PC-9 (cell line): Measurements from ENCODE around the gene RABL2B. TPM values are rescaled to one million over a fixed set of nuclear protein-coding genes. Genes with fewer than 3 reads are reported as not detected.

ENCODE experiments used
- BruUV-seq: library from RNA; stranded (reverse); fragments of 400-500 nt; replicated peaks from 2 replicates; lab custom pipeline; 2021; lab: Mats Ljungman, UMichigan
- CTCF ChIA-PET: fragments of 300-600 bp; sonication (Branson Sonifier 250); formaldehyde crosslinking; loops from one replicate; lab custom pipeline; 2022; ENCODE audit warnings: antibody characterized with exemption; lab: Charles Lee
- POLR2A ChIA-PET: fragments of 300-600 bp; sonication (Branson Sonifier 250); formaldehyde crosslinking; loops from one replicate; lab custom pipeline; 2022; ENCODE audit warnings: antibody characterized with exemption; ENCODE audit not compliant: unreplicated experiment; lab: Charles Lee
- DNase-seq, 2 experiments: peaks; one replicate each; pipeline versions ENCODE4 v3.0.0 to v3.0.0-alpha.2; 2015 to 2022; ENCODE audit warnings: mixed read lengths in 1 of 2
- H2AFZ ChIP-seq: fragments of 200-600 bp; sonication (generic); 2 replicates; pipeline ENCODE4 v1.8.1; 2017; ENCODE audit warnings: antibody characterized with exemption
- H3F3A ChIP-seq: fragments of 200-600 bp; sonication (generic); 2 replicates; pipeline ENCODE4 v1.8.1; 2017; ENCODE audit warnings: antibody characterized with exemption, mild to moderate bottlenecking, low read depth; ENCODE audit not compliant: insufficient read depth
- H3K27ac ChIP-seq: fragments of 200-600 bp; sonication (generic); 2 replicates; pipeline ENCODE4 v1.6.1; 2016; ENCODE audit warnings: mixed run types
- H3K27me3 ChIP-seq: fragments of 200-600 bp; sonication (generic); 2 replicates; pipeline ENCODE4 v1.6.1; 2016; ENCODE audit warnings: low read depth, mixed run types; ENCODE audit not compliant: insufficient read depth
- H3K36me3 ChIP-seq: fragments of 200-600 bp; sonication (generic); 2 replicates; pipeline ENCODE4 v1.6.1; 2016; ENCODE audit warnings: low read depth, mixed run types
- H3K4me1 ChIP-seq: fragments of 200-600 bp; sonication (generic); replicated peaks from 2 replicates; pipeline ENCODE4 v1.6.1; 2016; ENCODE audit warnings: mixed run types; ENCODE audit not compliant: insufficient read depth
- H3K4me2 ChIP-seq: fragments of 200-600 bp; sonication (generic); 2 replicates; pipeline ENCODE4 v1.6.1; 2017; ENCODE audit warnings: mixed run types
- H3K4me3 ChIP-seq: fragments of 200-600 bp; sonication (generic); 2 replicates; pipeline ENCODE4 v1.6.1; 2016; ENCODE audit warnings: mixed run types
- H3K79me2 ChIP-seq: fragments of 200-600 bp; sonication (generic); 2 replicates; pipeline ENCODE4 v1.6.1; 2017; ENCODE audit warnings: low read depth, mixed run types
- H3K9me2 ChIP-seq: fragments of 200-600 bp; sonication (generic); 2 replicates; pipeline ENCODE4 v1.8.1; 2017; ENCODE audit warnings: mild to moderate bottlenecking; ENCODE audit not compliant: insufficient read depth
- H3K9me3 ChIP-seq: fragments of 200-600 bp; sonication (generic); 2 replicates; pipeline ENCODE4 v1.8.1; 2016; ENCODE audit warnings: low read depth; ENCODE audit not compliant: insufficient read depth
- H4K20me1 ChIP-seq: fragments of 200-600 bp; sonication (generic); 2 replicates; pipeline ENCODE4 v1.8.1; 2017; ENCODE audit not compliant: insufficient read depth
- CTCF ChIP-seq: fragments of 200-600 bp; sonication (generic); conservative IDR thresholded peaks from 2 replicates; pipeline ENCODE4 v1.6.1; 2017; ENCODE audit warnings: mixed run types, antibody characterized with exemption, mild to moderate bottlenecking, moderate library complexity
- EZH2 ChIP-seq: fragments of 200-600 bp; sonication (generic); IDR thresholded peaks from 2 replicates; pipeline ENCODE4 v1.8.0; 2017; ENCODE audit warnings: antibody characterized with exemption, low read depth
- intact Hi-C: fragments of 100-400 bp; cut with micrococcal nuclease; formaldehyde crosslinking; loops from one replicate; pipeline ENCODE4 v1.10.0; 2022; ENCODE audit not compliant: unreplicated experiment
- total RNA-seq: library from RNA; stranded (reverse); gene quantifications from 2 replicates; pipeline ENCODE4 v1.2.3, GENCODE V29; 2021

Gene RABL2B
- total RNA-seq, 1 experiment from 2014 or later: 48.4 TPM

- Histone ChIP-seq H3K27ac (no peak overlapping the region), H4K20me1 (peaks cover 4% of the 10 kb centered on the region; the same call in 1 of the 2 replicates), H2AFZ (no peak overlapping the region), H3K36me3 (no peaks in the 10 kb centered on the region), H3K27me3 (0 out of 2 replicates have a peak, but pooled peaks cover under 1% of the 10 kb centered on the region), H3K4me2 (no peak overlapping the region), H3K79me2 (no peaks in the 10 kb centered on the region), H3K9me2 (no peaks in the 10 kb centered on the region), H3F3A (no peaks in the 10 kb centered on the region), H3K9me3 (no peaks in the 10 kb centered on the region), H3K4me1 (no peaks in the 10 kb centered on the region), H3K4me3 (no peak overlapping the region)
- no peak for DNase-seq
- intact Hi-C loops: no loop called here
- TF ChIP-seq CTCF: no peak
- TF ChIP-seq EZH2: no peak
- ChIA-PET CTCF (no interaction called here), POLR2A (no interaction called here)
- BruUV-seq: no TSS peak
These were observed 50.8 kb downstream of the RABL2B start for GRCh38 chr22:50732681-50733080.

GRCh38 chr22:50731811-50732624, 51.4 kb downstream of the RABL2B start:
- no peak overlapping the region for H3K27ac ChIP-seq
- ChIA-PET POLR2A (no interaction called here), CTCF (no interaction called here)
- H3K4me3 ChIP-seq: no peak overlapping the region
- no peak overlapping the region for H3K4me2 ChIP-seq
- H2AFZ ChIP-seq: no peak overlapping the region
- H4K20me1 ChIP-seq: peaks cover 4% of the 10 kb centered on the region; the same call in 1 of the 2 replicates
- no peaks in the 10 kb centered on the region for H3K27me3 ChIP-seq
- no peaks in the 10 kb centered on the region for H3K36me3 ChIP-seq
- no peaks in the 10 kb centered on the region for H3K79me2 ChIP-seq
- H3K9me3 ChIP-seq: no peaks in the 10 kb centered on the region
- peak; percentile 28 to 49 for DNase-seq
- no peaks in the 10 kb centered on the region for H3F3A ChIP-seq
- BruUV-seq: no TSS peak
- peak; percentile 91 for TF ChIP-seq CTCF
- TF ChIP-seq EZH2: no peak
- H3K4me1 ChIP-seq: no peaks in the 10 kb centered on the region
- no peaks in the 10 kb centered on the region for H3K9me2 ChIP-seq
- intact Hi-C loops: no loop called here

GRCh38 chr22:50730941-50731661, 52.3 kb downstream of the RABL2B start:
- Histone ChIP-seq H3K27ac (no peak overlapping the region), H3K27me3 (no peaks in the 10 kb centered on the region), H3K4me3 (no peak overlapping the region), H2AFZ (no peak overlapping the region), H4K20me1 (peaks cover 4% of the 10 kb centered on the region; the same call in 1 of the 2 replicates), H3K9me2 (no peaks in the 10 kb centered on the region), H3F3A (no peaks in the 10 kb centered on the region), H3K9me3 (no peaks in the 10 kb centered on the region), H3K36me3 (no peaks in the 10 kb centered on the region), H3K4me1 (no peaks in the 10 kb centered on the region), H3K79me2 (no peaks in the 10 kb centered on the region), H3K4me2 (no peak overlapping the region)
- ChIA-PET POLR2A (no interaction called here), CTCF (no interaction called here)
- TF ChIP-seq EZH2 (no peak), CTCF (no peak)
- intact Hi-C loops: no loop called here
- BruUV-seq: no TSS peak
- DNase-seq: no peak
